B cell (primary cell): ENCODE data around the gene PIP5KL1. TPM values are rescaled to one million over a fixed set of nuclear protein-coding genes. Genes with fewer than 3 reads are reported as not detected.

ENCODE experiments used
- ATAC-seq: fragments of 200-7000 bp; cut with Tn5 transposase; one replicate; pipeline ENCODE4 v1.10.0; 2021; ENCODE audit warnings: low read depth, mild to moderate bottlenecking, moderate number of reproducible peaks, moderate library complexity
- CTCF ChIA-PET: fragments of 350-600 bp; sonication (Branson Sonifier 250); formaldehyde crosslinking; loops from one replicate; lab custom pipeline; 2021; ENCODE audit warnings: antibody characterized with exemption, inconsistent platforms; lab: Charles Lee
- POLR2A ChIA-PET: fragments of 350-600 bp; sonication (Branson Sonifier 250); formaldehyde crosslinking; loops from one replicate; lab custom pipeline; 2021; ENCODE audit warnings: antibody characterized with exemption; lab: Charles Lee
- DNase-seq: peaks from one replicate; pipeline ENCODE4 v3.0.0; 2013
- H2AFZ ChIP-seq: 2 replicates; pipeline ENCODE4 v1.6.1; 2012; ENCODE audit warnings: mild to moderate bottlenecking, low read depth, low read length; ENCODE audit not compliant: insufficient read depth, poor library complexity, severe bottlenecking
- H3K27ac ChIP-seq, 2 donors: 1 replicate in 1 of 2; 2 replicates in 1 of 2; pipeline ENCODE4 v1.5.1; 2012 to 2013; ENCODE audit warnings: low read length in 2 of 2, mild to moderate bottlenecking in 2 of 2, moderate library complexity in 1 of 2
- H3K27me3 ChIP-seq, 4 experiments: fragments of 200-600 bp in 1 of 4; sonication (generic) in 1 of 4; replicated peaks in 1 of 4; 1 replicate in 2 of 4; 2 replicates in 2 of 4; pipeline versions ENCODE4 v1.6.1 to v1.7.0; 2013 to 2016; ENCODE audit warnings: low read length in 3 of 4, mild to moderate bottlenecking in 2 of 4, mixed read lengths in 1 of 4, moderate library complexity in 1 of 4; ENCODE audit not compliant: insufficient read depth in 4 of 4, control insufficient read depth in 3 of 4; ENCODE audit errors: control extremely low read depth in 1 of 4
- H3K36me3 ChIP-seq, 2 experiments: replicated peaks in 1 of 2; 1 replicate in 1 of 2; 2 replicates in 1 of 2; pipeline versions ENCODE4 v1.6.1 to v1.7.1; 2013; ENCODE audit warnings: low read length in 1 of 2; ENCODE audit not compliant: insufficient read depth in 2 of 2, control insufficient read depth in 1 of 2; ENCODE audit errors: control extremely low read depth in 1 of 2, extremely low read depth in 1 of 2
- H3K4me1 ChIP-seq, 2 donors: fragments of 200-600 bp in 1 of 2; sonication (generic) in 1 of 2; 1 replicate in 1 of 2; 2 replicates in 1 of 2; pipeline versions ENCODE4 v1.5.1 to v1.6.1; 2013 to 2017; ENCODE audit warnings: low read length in 2 of 2; ENCODE audit not compliant: control insufficient read depth in 2 of 2, insufficient read depth in 2 of 2
- H3K4me2 ChIP-seq: replicated peaks from 2 replicates; pipeline ENCODE3; 2012; ENCODE audit warnings: mild to moderate bottlenecking, low read depth, low read length; ENCODE audit not compliant: poor library complexity, severe bottlenecking
- H3K4me3 ChIP-seq, 5 experiments: fragments of 200-600 bp in 1 of 5; sonication (generic) in 1 of 5; 1 replicate in 3 of 5; 2 replicates in 2 of 5; pipeline versions ENCODE4 v1.5.1 to v1.7.0; 2011 to 2016; ENCODE audit warnings: low read length in 4 of 5, mild to moderate bottlenecking in 4 of 5, low read depth in 2 of 5, control low read depth in 1 of 5, moderate library complexity in 1 of 5; ENCODE audit not compliant: insufficient read depth in 1 of 5; ENCODE audit errors: control extremely low read depth in 1 of 5, extremely low read depth in 1 of 5
- H3K79me2 ChIP-seq: fragments of 200-600 bp; sonication (generic); one replicate; pipeline ENCODE4 v1.6.0; 2016; ENCODE audit warnings: low read length; ENCODE audit not compliant: control insufficient read depth, insufficient read depth
- H3K9ac ChIP-seq: fragments of 200-600 bp; sonication (generic); 2 replicates; pipeline ENCODE4 v1.6.1; 2017; ENCODE audit warnings: mild to moderate bottlenecking, low read length, moderate library complexity
- H3K9me3 ChIP-seq, 3 donors: one replicate each; pipeline versions ENCODE4 v1.6.1 to v1.7.1; 2013; ENCODE audit warnings: low read length in 2 of 3; ENCODE audit not compliant: control insufficient read depth in 2 of 3, insufficient read depth in 1 of 3; ENCODE audit errors: control extremely low read depth in 1 of 3
- H4K20me1 ChIP-seq: 2 replicates; pipeline ENCODE4 v1.6.0; 2012; ENCODE audit warnings: mild to moderate bottlenecking, low read length; ENCODE audit not compliant: insufficient read depth, control insufficient read depth, poor library complexity, severe bottlenecking
- H3K27ac Mint-ChIP-seq: one replicate; pipeline ENCODE4 v1.8.0; 2021; ENCODE audit warnings: mixed read lengths
- H3K27me3 Mint-ChIP-seq: one replicate; pipeline ENCODE4 v1.8.0; 2021; ENCODE audit warnings: mixed read lengths
- H3K4me1 Mint-ChIP-seq: one replicate; pipeline ENCODE4 v1.8.0; 2021; ENCODE audit warnings: mixed read lengths
- H3K4me3 Mint-ChIP-seq: one replicate; pipeline ENCODE4 v1.8.0; 2021; ENCODE audit warnings: mixed read lengths
- H3K9me3 Mint-ChIP-seq: one replicate; pipeline ENCODE4 v1.8.0; 2022; ENCODE audit warnings: mixed read lengths; ENCODE audit not compliant: insufficient read depth
- CTCF ChIP-seq: fragments of 200-600 bp; IDR thresholded peaks from one replicate; pipeline ENCODE4 v1.8.0; 2022; ENCODE audit warnings: antibody characterized with exemption, mild to moderate bottlenecking
- EZH2 ChIP-seq: IDR thresholded peaks from 2 replicates; pipeline ENCODE4 v1.6.1; 2012; ENCODE audit warnings: borderline replicate concordance, low read depth, mild to moderate bottlenecking, moderate library complexity, low read length; ENCODE audit not compliant: insufficient read depth, poor library complexity, severe bottlenecking
- WGBS: methylation state at CpG from one replicate; pipeline ENCODE4 v1.1.5; 2013; ENCODE audit warnings: missing lambda C conversion rate; ENCODE audit not compliant: insufficient coverage; 5-methylcytosine and 5-hydroxymethylcytosine counted together
- intact Hi-C: fragments of 100-400 bp; cut with micrococcal nuclease; formaldehyde crosslinking; loops from one replicate; pipeline ENCODE4 v1.10.0; 2022
- polyA plus RNA-seq: library from polyadenylated mRNA; depleted of rRNA; stranded (reverse); fragments of >200 nt; gene quantifications from 2 replicates; pipeline ENCODE4 v1.2.3, GENCODE V29; 2012
- total RNA-seq, 2 donors: library from RNA; stranded (reverse); fragments of 120-200 nt in 1 of 2; gene quantifications; 1 replicate in 1 of 2; 2 replicates in 1 of 2; pipeline versions ENCODE4 v1.2.3 to v1.2.4, GENCODE V29; 2013 to 2022

The PIP5KL1 gene
- total and polyA plus RNA-seq, 2 donors (not counting 1 experiment from before 2014, with no cell fraction given), result 0.75 to 1.4 TPM

GRCh38 chr9:127920794-127921193 is 9.8 kb downstream of the PIP5KL1 start:
- TF ChIP-seq CTCF, result no peak
- no peak for TF ChIP-seq EZH2
- peaks cover 34 to 47% of the 10 kb centered on the region in 2 donors for H3K4me1 ChIP-seq
- POLR2A ChIA-PET, result interaction anchor here (0.8 to 1.5 kb wide), 8 partner anchors 14 to 134 kb away, joined by 3 to 11 read pairs (median 4); partner anchors contain the start of gene DPM2

GRCh38 chr9:127919253-127919815 is 11.2 kb downstream of the PIP5KL1 start:
- peaks cover 0 to 7% of the 10 kb centered on the region in 2 experiments for H3K36me3 ChIP-seq
- ChIA-PET POLR2A (no interaction called here), CTCF (interaction anchor here (0.9 to 17.3 kb wide), 13 partner anchors 11 to 705 kb away, joined by 3 to 237 read pairs (median 5); partner anchors contain the start of genes PIP5KL1 and TOR2A)
- Mint-ChIP-seq H3K27ac (peak overlapping the region; percentile 95), H3K27me3 (peaks cover 3% of the 10 kb centered on the region), H3K4me1 (peaks cover 53% of the 10 kb centered on the region), H3K4me3 (peak overlapping the region; percentile 94), H3K9me3 (no peaks in the 10 kb centered on the region)
- DNase-seq (no peak), ATAC-seq (no peak)
- H3K27me3 ChIP-seq, result peaks cover 0 to 3% (median 0%) of the 10 kb centered on the region in 4 experiments
- TF ChIP-seq EZH2, result no peak
- no peak for TF ChIP-seq CTCF
- H3K4me2 ChIP-seq, result no peak overlapping the region
- H2AFZ ChIP-seq, result no peak overlapping the region
- intact Hi-C loops, result loop anchor here (5.0 kb wide), 1 partner anchor 307 kb away; the partner anchor contains the start of gene STXBP1
- H3K9ac ChIP-seq, result no peak overlapping the region
- no peaks in the 10 kb centered on the region for H4K20me1 ChIP-seq
- H3K27ac ChIP-seq, result peak overlapping the region in 1 of 2 donors; percentile 86
- H3K9me3 ChIP-seq, result no peaks in the 10 kb centered on the region
- H3K79me2 ChIP-seq, result peaks cover 62% of the 10 kb centered on the region
- no peak overlapping the region for H3K4me3 ChIP-seq
- WGBS, result 93% methylated on average over 7 of the region's 8 CpGs
- peaks cover 46 to 61% of the 10 kb centered on the region in 2 donors for H3K4me1 ChIP-seq

More at GRCh38 chr9:127920794-127921193, 9.8 kb downstream of the PIP5KL1 start:
- Histone ChIP-seq H3K9me3 (no peaks in the 10 kb centered on the region), H3K36me3 (no peaks in the 10 kb centered on the region), H3K4me3 (no peak overlapping the region), H2AFZ (no peak overlapping the region), H3K9ac (no peak overlapping the region), H3K79me2 (peaks cover 47% of the 10 kb centered on the region), H3K27me3 (peaks cover 0 to 13% (median under 1%) of the 10 kb centered on the region in 4 experiments), H3K27ac (no peak overlapping the region), H4K20me1 (no peaks in the 10 kb centered on the region), H3K4me2 (no peak overlapping the region)
- CTCF ChIA-PET, result interaction anchor here (0.5 to 17.3 kb wide), 34 partner anchors 8 to 979 kb away, joined by 3 to 237 read pairs (median 6); partner anchors contain the start of genes CDK9, FPGS, NAIF1 and PIP5KL1
- no peak for ATAC-seq
- Mint-ChIP-seq H3K27me3 (peaks cover 11% of the 10 kb centered on the region), H3K4me1 (peaks cover 38% of the 10 kb centered on the region), H3K27ac (peak overlapping the region; percentile 15), H3K9me3 (no peaks in the 10 kb centered on the region), H3K4me3 (no peak overlapping the region)
- no peak for DNase-seq
- intact Hi-C loops, result loop anchor here (1.0 to 5.0 kb wide), 7 partner anchors 38 to 708 kb away; partner anchors contain the start of gene TOR2A
- WGBS, result 93% methylated on average over 6 of the region's 7 CpGs
